Islet precursor cell (in vitro differentiated cells): ENCODE measurements around the gene GRK3.
"Not testable (repeated sequence)": the region's sequence is repeated elsewhere in the genome, so short reads cannot be mapped to it uniquely, and the experiment has no call there.

ENCODE experiments used
- DNase-seq: peaks from one replicate; pipeline ENCODE4 v3.0.0-alpha.2; 2018

GRK3 gene

DNA sequence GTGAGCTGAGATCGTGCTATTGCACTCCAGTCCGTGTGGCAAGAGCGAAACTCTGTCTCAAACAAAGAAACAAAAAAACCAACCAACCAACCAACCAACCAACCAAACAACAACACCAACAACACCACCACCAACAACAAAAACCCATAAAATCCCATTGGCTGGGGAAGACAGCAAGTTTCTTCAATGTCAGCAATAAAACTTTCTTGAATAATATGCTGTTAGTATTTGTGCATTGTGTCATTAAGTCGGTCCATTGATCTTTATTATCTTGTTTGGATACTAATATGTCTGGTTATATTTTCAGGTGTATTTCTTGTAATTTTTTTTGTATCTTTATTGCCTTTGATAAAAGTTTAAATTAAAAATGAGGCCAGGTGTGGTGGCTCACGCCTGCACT, 9.4 kb downstream of the GRK3 start:
- DNase-seq: no peak

DNA sequence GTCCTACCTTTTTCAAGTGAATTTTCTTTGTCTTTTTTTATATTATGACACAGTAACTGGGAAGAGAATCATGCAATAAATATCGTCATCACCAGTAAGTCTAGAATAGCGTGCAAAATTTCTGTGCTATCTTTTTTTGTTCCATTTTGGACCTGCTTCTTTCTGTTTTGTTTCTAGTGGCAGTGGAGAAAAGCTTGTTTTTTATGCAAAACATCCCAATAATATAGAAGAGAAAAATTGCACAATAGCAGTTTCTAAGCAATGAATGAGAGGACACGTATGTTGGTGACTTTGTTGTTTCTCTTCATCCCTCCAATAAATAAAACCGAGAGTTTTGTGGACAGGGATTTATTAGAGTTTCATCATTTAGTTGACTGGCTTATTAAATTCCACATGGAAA, 10.3 kb downstream of the GRK3 start:
- DNase-seq: no peak

DNA sequence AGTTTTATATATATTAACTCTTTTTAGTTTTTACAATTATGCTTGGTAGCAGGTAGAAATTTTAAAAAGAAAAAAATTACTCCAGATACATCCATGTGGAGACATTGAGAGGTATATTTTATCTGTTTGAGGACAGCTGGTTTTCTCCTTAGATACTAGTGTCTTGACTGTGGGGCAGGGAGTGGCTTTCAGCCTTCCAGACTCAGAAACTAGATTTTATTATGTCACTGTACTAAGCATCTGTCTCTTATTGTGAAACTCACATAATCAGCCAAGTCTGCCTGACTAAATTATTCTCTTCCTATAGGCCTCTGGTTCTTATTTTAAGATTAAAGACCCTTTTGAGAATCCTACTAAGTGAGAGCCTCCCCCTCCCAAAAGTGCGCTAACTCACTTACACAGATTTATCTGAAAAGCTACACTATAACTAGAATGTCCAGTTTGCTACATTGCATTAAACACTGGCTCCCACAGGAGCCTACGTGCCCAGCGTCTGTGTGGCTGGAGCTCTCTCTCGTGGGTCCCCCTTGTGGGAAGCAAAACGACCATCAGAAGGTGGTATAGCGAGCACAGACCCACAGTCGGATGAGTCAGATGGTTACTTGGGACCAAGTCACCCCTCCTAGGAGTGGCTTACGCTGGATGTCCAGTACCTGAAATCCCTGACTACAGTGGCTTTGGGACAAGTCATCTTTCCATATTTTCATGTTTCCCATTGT, 11.4 kb downstream of the GRK3 start:
- not testable (repeated sequence) for DNase-seq

DNA sequence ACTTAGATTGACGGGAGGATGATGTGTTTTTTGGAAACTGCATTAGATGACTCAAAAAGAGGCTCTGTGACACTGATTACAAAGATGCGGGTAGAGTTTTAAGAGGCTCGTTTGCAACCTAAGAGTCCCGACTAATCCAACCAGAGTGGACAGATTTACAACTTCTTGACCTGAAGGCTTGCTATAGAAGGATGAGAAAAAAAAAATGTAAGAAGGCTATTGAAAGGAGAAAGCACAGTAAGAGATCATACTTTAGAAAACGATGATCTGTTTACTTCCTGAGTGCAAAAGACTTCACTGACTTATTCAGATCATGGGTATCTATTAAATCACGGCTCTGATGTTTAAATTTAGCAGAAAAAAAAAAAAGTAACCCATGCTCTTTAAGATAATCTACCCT, 17.0 kb downstream of the GRK3 start:
- DNase-seq: not testable (repeated sequence)

DNA sequence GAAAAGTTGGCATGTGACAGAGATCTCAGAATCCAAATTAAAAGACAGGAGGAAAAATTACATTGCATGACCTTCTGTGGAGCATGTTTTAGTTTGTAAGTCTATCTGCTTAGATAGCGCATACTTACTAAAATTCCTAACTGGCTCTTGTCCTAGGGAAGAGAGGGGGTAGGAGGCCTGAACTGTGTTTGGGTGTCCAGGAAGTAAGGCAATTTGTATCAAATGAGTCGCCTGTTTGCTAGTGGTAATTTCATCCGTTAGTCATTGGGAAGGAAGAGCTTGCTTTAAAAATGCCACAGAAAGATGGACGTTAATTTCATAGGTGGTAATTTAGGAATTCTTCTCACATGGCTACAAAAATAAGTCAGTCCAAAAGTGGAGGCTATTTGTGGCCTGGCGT, 18.5 kb downstream of the GRK3 start:
- DNase-seq: no peak

DNA sequence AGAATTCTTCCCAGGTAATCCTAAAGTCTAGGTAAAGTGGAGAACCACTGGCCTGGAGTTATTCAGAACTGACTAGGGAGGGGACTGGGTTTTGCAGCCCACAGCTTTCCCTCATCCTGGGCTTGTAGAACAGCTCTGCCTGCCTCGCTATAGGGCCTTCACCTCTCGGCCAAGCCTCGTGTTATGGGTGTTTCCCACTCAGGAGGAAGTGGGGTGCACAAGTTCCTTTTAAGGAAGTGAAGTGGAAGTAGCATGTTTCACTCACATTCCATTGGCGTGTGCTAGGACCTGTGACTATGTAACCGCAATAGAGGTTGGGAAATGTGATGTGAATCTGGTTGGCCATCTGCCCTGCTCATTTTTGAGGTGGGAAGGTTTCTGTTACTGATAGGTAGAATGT, 20.5 kb downstream of the GRK3 start:
- not testable (repeated sequence) for DNase-seq

DNA sequence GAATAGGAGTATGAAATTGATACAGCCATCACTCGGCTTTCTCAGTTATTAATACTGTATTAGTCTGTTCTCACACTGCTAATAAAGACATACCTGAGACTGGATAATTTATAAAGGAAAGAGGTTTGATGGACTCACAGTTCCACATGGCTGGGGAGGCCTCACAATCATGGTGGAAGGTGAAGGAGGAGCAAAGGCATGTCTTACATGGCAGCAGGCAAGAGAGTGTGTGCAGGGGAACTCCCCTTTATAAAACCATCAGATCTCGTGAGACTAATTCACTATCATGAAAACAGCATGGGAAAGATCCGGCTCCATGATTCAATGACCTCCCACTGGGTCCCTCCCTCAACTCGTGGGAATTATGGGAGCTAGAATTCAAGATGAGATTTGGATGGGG, 25.2 kb downstream of the GRK3 start:
- DNase-seq: not testable (repeated sequence)

DNA sequence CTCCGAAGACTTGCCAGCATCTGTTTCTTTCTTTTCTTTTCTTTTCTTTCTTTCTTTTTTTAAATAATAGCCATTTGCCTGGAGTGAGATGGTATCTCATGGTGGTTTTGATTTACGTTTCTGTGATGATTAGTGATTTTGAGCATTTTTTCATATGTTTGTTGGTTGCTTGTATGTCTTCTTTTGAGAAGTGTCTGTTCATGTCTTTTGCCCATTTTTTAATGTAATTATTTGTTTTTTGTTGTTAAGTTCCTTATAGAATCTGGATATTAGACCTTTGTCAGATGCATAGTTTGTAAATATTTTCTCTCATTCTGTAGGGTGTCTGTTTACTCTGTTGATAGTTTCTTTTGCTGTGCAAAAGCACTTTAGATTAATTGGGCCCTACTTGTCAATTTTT, 28.8 kb downstream of the GRK3 start:
- DNase-seq: not testable (repeated sequence)

DNA sequence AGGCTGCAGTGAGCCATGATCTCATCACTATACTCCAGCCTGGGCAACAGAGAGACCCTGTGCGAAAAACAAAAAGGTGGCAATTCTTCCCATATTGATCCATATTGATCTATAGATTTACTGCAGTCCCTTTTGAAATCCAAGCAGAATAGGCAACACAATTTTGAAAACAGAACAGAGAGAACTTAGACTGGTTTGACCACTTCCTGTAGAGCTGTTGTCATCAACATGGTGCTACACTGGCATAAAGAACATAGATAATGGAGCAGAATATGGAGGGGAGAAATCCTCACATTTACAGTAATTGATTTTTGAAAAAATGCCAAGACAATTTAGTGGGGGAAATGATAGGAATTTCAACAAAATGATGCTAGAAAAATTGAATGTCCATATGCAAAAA, 34.1 kb downstream of the GRK3 start:
- DNase-seq: no peak

DNA sequence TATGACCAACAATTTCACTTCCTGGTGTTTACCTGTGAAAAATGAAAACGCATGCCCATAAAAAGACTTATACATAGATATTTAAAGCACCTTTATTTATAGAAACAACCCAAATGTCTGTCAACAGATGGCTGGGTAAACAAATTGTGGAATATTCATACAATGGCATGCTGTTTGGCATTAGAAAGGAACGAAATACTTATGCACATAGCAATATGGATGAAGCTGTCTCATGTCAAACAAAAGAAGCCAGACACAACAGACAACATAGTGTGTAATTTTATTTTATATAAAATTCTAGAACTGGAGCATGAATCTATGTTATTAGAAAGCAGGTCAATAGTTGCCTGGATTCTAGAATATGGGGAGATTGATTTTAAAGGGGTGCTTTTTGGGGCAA, 38.0 kb downstream of the GRK3 start:
- DNase-seq: no peak

DNA sequence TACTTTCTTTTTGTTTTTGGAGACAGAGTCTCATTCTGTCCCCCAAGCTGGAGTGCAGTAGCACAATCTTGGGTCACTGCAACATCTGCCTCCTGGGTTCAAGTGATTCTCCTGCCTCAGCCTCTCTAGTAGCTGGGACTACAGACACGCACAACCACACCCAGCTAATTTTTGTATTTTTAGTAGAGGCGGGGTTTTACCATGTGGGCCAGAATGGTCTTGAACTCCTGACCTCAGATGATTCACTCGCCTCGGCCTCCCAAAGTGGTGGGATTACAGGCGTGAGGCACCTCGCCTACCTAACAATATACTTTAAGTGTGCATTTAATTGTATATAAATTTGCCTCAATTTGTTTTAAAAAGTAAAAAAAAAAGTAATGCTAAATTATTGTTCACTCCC, 38.4 kb downstream of the GRK3 start:
- DNase-seq: no peak

DNA sequence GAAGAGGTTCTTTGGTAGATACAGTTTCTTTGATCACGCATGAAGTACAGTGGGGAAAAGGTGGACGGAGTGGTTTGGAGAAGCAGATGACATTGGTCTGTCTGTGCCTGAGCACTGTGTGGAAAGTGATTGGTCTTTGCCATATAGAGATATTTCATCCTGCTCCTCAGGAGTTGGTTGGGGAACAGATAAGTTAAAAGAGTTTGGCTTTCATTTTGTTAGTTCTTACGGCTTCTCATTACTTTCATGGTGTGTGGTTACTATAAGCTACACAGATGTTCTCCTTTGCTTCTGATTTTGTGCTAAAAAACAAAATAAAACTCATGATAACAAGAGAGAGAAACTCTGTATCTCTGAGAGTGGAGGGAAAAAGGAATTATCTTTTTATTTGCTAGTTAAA, 40.7 kb downstream of the GRK3 start:
- not testable (repeated sequence) for DNase-seq

DNA sequence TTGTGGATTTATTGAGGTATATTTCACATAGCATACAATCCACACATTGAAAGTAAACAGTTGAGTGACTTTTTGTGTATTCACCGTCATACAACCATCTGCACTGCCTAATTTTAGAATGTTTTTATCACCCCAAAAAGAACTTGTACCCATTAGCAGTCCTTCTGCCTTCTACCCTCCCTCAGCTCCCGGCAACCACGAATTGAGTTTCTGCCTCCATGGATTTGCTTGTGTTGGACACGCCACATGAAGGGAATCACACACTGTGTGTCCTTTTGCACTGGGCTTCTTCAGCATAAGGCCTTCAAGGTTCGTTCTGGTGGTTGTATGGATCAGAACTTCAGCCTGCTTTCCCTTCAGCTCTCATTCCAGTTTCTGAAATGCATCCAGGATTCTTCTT, 41.1 kb downstream of the GRK3 start:
- DNase-seq: not testable (repeated sequence)

DNA sequence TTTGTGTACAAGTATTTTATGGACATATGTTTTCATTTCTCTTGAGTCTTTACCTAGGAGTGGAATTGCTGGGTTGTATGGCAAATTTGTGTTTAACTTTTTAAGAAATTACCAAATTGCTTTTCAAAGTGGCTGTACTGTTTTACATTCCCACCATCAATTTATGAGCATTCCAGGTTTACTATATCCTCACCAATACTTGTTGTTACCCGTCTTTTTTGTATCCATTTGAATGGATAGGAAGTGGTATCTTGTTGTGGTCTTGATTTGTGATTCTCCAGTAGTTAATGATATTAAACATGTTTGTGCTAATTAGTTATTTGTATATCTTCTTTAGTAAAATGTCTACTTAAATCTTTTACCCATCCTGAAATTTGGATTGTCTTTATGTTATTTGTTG, 46.8 kb downstream of the GRK3 start:
- DNase-seq: not testable (repeated sequence)

DNA sequence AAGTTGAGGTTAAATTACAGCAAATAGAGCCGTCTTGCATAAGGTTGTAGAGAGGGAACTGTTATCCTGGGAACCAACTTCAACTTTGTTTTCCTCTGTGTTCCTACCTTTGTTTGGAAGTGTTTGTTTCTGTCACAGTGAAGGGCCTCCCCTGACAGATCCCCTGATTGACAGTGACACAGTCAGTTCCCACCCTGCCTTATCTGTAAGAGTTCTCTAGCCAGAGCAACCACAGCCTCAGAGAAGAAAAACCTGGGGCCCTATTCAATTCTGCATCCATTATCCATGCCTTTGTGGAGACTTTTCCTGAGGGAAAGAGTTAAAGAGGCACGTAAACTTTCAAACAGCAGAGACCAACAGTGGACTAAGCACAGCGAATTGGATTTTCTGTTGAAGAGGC, 48.7 kb downstream of the GRK3 start:
- DNase-seq: not testable (repeated sequence)

DNA sequence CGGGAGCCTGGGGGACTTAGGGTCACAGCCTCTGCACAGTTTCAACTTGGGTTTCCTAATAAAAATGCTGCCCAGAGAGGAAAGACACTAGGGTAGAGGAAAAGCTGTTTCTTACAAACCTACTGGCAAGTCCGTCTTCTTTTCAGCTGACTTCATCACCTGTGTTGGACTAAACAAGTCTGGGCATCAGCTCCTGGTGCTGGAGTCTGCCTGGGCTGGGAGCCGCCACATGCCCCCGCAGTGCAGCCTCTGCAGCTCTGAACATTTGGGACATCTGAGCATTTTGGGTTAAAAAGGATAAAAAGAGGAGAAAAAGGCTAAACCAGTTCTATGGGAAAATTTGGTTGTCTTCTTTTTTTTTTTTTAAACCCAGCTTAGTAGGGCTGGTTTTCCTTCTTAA, 49.1 kb downstream of the GRK3 start:
- DNase-seq: not testable (repeated sequence)

DNA sequence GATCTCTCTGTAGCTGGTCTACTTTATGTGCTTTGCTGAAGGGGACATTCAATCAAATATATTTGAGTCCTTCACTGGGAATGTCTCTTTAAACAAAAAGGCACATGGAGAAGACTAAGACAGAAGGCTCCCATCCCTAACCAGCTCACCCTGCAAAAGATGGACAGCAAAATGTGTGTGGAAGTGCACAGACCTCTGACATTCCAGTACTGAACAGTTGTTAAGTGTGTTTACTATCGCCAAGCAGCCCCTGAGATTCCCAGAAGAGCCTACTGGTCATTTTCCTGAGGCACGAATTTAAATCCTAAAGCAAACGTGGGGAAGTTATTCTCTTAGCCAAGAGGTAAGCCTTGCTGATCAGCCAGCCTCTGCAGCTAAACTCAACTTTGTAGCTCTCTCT, 50.3 kb downstream of the GRK3 start:
- not testable (repeated sequence) for DNase-seq

DNA sequence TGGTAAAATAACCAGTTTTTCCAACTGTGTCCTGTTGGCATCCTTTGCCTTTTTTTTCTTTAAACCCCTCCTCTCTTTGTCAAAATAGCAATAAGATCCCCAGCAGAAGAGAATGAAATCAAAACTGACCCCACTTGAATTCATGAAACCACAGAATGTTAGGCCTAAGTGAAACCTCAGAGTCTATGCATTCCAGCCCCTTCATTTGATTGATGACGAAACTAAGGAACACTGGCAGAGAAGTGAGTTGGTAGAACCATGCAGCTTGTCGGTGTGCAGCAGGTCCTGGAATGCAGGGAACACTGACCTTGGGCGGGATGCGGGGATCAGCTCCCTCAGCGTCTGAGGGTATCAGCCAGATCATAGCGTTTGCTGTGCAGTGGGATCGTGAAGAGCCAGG, 57.5 kb downstream of the GRK3 start:
- no peak for DNase-seq

DNA sequence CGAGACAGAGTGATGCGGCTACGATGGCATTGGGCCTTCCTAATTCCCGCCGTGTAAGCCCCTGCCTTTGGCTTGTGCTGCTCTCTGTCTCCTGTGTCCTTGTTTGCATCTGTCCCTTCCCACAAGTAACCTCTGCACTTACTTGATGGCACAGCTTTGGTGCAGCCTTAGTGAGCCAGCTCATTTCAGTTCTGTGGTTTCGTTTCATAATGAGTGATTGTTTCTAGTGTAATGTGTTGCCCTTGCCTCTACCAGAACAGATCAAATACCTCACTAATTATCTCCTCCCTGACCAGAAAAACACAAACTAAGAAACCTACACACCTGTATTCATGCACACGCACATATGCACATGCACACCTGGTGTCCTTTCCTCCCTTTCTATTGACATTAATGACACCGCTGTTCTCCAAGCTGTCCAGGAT, 58.8 kb downstream of the GRK3 start:
- no peak for DNase-seq

DNA sequence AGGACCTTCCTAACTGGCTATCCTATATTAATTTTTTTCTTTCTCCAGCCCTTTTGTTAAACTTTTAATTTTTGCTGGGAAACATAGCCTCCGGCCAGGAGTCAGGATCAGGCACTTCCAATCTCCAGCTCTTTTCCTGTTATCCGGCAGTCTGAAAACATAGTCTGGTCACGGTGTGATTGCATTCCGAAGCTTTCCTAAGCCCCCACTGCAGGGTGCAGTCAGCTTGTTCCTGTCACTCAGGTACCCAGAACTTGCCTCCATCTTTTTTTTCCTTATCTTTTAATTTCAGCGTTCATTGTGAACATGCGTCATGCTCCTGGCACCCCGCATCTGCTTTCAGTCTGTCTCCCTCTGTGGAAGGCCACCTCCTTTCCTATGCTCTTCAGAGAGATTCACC, 59.4 kb downstream of the GRK3 start:
- DNase-seq: no peak

DNA sequence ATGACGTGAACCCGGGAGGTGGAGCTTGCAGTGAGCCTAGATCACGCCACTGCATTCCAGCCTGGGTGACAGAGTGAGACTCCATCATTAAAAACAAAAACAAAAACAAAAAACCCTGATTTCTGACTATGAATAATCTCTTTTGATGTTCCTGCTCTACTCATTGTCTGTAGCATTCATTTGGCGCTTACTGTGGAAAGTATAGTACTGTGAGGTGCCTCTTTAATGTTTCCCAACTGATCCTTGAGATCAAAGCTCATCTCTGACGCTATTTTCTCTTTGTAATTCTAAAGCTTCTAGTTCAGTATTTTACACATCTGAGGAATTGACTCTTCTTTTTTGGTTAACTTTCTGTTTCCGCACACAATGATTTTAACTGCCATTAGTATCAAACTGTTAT, 60.0 kb downstream of the GRK3 start:
- DNase-seq: no peak

DNA sequence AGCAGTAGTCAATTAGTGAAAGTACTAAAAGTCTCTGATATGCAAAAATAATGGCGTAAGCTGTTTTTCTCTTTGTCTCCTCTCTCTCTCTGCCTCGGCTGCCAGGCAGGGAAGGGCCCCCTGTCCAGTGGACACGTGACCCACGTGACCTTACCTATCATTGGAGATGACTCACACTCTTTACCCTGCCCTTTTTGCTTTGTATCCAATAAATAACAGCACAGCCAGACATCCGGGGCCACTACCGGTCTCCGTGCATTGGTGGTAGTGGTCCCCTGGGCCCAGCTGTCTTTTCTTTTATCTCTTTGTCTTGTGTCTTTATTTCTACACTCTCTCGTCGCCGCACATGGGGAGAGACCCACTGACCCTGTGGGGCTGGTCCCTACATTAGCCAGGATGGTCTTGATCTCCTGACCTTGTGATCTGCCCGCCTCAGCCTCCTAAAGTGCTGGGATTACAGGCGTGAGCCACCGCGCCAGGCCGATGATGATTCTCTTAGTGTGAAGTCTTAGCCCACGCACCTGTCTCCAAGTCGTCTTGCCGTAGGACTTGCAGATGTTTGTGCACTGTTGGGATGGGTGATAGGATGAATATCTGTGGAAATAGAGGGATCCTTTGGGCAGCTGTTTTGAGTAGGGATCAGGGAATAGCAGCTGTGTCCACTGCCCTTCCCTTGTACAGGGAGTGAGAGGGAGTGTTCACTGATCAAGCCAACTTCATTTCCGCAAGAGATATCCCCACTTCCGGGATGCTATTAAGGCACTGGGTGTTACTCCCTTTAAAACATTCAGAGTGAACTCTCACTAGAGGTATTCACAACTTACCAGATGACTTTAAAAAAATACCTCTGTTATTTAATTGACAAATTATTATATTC, 61.5 kb downstream of the GRK3 start:
- not testable (repeated sequence) for DNase-seq

DNA sequence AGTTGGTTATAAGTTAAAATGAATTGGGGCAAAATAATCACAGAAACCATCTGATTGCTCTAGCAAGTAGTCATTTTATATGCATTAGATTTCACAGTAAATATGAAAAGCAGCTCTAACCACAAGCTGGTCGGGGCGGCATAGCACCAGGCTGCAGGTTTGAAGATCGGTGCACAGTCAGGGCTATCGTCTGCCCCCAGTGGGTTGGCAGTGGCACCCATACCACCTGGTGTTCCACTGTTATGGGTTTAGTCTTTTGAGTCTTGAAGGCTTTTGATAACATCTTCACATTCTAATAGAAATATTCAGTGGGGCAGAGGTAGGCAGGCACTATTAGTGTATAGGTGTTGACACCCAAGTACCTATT, 62.1 kb downstream of the GRK3 start:
- no peak for DNase-seq

DNA sequence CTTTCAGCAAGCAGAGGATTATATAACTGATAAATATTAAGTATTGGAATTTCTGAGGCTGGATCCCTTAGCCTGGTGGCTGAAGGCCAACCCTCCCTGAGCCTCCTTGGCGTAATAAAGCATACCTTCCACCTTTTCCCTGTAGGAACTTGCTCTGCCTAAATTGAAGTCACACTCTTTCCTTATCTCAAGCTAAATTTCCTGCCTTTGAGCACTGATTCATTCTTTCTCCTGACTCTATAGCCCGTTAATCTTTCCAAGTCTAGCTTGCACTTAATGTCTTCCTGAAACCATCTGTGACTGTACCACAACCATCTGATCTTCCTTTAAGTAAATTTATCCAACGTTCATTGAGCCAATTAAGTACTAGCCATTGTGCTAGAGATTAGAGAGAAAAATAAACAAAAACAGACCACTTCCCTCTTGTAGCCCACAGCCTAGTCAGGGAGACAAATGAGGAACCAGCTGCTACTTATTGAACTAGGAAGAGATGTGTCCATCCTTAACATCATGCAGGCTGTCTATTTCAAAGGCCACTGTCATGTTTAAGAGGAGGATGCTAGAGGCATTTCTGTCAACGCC, 62.9 kb downstream of the GRK3 start:
- DNase-seq: no peak
